ENCODE data around the gene DRC3.
"Not testable (repeated sequence)": the region's sequence is repeated elsewhere in the genome, so short reads cannot be mapped to it uniquely, and the experiment has no call there.

DRC3 gene

DNA sequence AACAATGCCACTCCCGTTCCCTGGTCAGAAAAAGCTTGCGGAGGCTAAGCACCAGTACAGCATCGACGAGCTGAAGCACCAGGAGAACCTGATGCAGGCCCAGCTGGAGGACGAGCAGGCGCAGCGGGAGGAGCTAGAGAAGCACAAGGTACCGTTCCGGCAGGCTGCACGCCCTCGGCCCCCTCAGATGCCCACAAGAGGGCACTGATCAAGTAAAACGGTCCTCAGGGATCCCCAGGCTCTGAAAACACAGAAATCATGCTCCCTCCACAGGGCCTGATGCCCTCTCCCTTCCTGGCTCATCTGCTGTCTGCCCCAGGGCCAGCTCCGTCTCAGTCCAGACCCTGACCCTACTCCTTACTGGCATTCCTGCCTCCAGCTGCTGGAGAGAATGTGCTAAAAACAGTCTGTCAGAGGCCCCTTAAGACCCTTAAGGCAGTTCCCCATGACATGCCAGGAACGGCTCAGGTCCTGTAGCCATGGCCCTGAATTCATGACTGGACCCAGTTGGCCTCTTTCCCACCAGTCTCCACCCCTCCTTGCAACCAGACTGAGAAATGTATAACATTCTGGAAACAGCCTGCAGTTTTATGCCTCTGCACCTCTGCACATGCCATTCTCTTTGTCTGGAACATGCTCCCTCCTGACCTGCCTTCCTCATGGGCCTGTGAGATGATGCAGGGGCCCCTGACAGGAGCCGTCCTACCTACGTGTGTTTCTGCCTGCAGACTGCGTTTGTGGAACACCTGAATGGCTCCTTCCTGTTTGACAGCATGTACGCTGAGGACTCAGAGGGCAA is 21.8 kb downstream of the DRC3 start:
- DNase-seq (ENCODE audit: low read depth): no peak

DNA sequence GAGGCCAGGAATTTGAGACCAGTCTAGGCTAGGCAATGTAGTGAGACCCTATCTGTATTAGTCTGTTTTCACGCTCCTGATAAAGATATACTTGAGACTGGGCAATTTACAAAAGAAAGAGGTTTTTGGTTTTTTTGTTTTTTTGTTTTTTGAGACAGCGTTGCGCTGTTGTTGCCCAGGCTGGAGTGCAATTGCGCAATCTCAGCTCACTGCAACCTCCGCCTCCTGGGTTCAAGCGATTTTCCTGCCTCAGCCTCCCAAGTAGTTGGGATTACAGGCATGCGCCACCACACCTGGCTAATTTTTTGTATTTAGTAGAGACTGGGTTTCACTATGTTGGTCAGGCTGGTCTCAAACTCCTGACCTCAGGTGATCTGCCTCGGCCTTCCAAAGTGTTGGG is 23.2 kb downstream of the DRC3 start:
- DNase-seq (ENCODE audit: low read depth): not testable (repeated sequence)

DNA sequence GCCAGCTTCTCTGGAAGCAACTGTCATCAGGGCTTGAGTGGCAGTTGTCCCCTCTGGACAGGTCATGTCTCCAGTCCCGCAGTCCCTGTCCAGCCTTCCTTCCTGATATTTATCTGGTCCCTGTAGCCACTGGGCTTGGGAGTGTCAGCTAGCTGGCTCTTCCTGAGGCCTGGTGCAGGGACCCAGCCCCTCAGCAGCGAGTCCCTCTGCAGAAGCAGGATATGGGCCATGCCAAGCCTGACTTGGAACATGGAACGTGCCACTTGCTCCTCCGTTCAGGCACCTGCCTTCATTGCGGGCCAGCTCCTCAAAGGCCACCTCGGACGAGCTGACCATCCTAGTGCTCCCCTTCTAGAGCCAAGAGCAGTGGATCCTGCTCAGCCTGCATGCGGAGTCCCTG is 26.3 kb downstream of the DRC3 start:
- DNase-seq (ENCODE audit: low read depth): no peak

DNA sequence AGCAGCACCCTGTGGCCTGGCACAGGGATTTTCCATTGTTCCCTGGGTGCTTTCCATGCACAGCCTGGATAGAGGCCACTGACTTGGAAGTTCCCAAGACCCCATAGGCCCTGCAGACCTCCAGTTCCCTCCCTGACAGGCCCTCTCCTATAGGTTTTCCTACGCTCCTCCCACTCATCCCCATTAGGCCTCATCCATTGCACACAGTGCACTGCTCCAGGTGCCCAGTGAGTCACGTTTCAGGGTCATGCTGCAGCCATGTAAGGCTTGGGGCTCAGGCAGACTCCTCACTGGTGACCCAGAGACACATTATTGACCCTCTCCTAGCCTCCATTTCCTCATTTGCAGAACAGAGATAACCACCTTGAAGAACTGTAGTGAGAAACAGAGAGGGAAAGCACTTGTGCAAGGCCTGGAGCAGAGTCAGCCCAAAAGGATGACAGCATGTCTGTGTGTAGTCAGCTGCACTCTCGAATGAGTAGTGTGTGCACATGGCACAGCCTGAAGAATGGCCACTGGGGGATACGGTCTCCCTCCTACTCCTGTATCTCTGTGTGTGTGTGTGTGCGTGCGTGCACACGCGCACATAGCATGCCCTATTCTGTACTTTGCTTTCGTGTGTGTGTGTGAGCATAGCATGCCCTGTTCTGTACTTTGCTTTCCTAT is 26.8 kb downstream of the DRC3 start:
- DNase-seq (ENCODE audit: low read depth): no peak

DNA sequence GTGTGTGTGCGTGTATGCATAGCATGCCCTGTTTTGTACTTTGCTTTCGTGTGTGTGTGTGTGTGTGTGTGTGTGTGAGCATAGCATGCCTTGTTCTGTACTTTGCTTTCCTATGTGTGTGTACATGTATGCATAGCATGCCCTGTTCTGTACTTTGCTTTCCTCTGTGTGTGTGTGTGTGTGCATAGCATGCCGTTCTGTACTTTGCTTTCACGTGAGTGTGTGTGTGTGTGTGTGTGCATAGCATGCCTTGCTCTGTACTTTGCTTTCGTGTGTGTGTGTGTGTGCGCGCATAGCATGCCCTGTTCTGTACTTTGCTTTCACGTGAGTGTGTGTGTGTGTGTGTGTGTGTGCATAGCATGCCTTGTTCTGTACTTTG is 27.4 kb downstream of the DRC3 start:
- no peak for DNase-seq (ENCODE audit: low read depth)

DNA sequence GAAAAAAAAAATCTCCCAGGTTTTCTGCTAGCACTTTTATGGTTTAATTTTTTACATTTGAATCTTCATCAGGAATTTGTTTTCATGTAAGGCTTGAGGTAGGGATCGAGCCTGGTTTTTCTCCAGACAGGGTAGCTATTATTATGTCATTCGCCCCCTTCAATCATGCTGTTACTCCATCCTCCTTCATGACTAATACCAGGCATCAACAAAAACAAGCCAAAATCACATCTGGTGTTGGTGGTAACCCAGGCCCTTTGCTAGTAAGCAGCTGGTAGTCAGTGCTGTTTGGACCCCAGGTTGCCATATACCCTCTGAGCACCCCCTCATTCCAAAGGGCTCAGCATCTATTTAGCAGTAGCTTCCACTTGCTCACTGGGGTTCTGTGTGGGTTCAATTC is 29.5 kb downstream of the DRC3 start:
- DNase-seq (ENCODE audit: low read depth): no peak

DNA sequence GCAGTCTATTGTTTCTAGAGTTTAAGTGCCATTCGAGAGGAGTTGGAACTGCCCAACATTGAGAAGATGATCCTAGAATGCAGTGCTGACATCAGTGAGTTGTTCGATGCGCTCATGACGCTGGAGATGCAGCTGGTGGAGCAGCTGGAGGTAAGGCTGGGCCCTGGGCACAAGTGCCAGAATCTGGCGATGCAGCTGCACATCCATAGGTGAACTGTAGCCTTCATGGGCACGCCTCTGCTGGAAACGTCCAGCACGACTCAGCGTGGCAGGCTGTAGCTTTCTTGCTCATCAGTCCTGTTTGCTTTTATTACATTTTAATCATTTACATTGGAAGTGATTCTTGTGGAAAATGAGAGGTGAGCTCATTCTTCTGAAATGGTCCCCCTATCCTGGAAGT is 31.7 kb downstream of the DRC3 start:
- no peak for DNase-seq (ENCODE audit: low read depth)

DNA sequence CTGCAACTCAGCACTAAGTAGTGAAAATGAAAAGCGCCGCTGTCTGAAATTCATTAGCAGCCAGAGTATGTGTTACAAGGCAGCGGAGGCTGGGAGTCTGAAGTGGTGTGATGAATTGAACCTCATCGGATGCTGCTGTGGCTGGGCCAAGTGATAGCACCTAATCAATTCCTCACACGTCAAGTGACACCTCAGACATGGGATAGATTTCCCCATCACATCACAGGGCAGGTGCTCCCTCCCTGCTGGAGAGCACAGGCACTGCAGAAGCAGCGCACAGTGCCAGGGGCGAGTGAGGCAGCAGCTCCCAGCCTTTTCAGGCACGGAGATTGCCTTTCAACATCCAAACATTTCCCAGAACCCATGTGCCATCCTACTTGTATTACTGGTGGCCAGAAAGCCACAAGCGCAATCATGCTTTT is 32.2 kb downstream of the DRC3 start:
- DNase-seq (ENCODE audit: low read depth): no peak

DNA sequence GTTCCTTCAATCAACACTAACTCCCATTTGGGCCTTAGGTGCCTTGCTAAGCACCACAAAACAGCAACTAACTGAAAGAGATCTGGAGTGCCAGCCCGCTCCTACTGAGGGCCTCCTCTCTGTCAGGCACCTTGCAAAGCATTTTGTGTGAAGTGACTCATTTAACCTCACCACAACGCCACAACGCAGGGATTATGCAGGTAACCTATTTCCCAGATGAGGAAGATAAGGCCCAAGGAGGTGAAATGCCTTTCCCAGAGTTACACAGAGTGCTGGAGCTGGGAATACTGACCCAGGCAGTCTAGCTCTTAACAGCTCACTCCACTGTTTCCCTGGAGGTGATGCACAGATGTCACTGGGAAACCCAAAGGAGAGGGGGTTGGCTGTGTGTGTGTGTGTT is 32.8 kb downstream of the DRC3 start:
- DNase-seq (ENCODE audit: low read depth): no peak

DNA sequence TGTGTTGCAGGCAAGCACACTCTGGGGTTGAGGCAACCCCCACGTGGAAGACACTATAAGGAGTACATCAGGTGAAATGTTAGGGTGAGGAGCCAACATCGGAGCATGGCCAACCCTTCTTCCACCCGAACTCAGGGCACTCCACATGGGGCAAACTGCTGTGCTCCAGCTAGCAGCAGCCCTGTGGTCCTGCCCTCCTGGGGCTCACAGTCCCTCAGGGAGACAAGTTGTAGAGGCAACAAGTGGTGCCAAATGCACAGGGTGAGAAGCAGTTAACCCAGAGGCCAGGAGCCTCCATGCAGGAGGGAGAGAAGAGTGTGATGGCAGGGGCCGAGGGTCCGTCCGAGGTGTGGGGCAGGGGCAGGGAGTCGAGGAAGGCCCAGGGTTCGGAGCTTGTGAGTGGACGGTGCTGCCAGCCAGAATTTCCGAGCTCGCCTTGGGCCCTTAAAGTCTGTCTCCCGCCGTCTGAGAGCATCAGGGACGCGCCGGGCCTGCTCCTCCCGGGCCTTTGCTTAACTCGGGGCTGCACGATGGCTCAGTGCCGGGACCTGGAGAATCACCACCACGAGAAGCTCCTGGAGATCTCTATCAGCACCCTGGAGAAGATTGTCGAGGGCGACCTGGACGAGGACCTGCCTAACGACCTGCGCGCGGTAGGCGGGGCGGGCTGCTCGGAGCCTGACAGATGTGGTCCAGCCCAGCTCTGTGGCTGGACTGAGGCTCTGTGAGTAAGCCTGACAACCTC is 34.0 kb downstream of the DRC3 start:
- DNase-seq (ENCODE audit: low read depth): no peak

DNA sequence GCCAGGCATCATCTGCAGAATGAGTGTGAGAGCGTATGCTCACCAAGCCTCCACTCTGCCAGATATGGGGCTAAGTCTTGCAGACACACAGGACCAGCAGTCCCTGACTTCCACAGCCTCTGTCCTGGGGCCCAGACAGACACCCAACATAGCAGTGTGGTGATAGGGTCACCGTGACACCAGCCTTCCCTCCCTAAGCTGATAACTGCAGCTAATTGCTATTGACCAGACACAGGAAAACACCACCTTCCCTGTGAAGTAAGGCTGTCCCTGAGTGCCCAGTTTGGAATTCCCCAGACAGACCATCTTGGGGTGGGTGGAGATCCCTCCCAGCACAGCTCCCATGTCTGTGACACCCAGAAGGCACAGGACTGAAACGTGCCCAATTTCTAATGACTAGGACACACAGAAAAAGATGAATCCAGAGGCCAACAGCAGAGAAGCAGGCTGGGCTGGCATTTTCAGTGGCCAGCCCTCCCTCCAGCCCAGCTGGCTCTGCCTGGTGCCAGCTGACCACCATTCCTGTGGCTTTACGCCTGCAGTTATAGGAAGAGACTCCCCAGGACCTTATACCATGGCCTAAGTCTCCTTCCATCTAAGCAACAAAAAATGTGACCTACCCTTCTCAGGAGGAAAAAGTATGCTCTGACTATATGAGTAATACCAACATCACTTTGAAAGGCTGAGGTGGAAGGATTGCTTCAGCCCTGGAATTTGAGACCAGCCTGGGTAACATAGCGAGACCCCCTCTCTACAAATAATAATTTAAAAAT is 36.0 kb downstream of the DRC3 start:
- no peak for DNase-seq (ENCODE audit: low read depth)

DNA sequence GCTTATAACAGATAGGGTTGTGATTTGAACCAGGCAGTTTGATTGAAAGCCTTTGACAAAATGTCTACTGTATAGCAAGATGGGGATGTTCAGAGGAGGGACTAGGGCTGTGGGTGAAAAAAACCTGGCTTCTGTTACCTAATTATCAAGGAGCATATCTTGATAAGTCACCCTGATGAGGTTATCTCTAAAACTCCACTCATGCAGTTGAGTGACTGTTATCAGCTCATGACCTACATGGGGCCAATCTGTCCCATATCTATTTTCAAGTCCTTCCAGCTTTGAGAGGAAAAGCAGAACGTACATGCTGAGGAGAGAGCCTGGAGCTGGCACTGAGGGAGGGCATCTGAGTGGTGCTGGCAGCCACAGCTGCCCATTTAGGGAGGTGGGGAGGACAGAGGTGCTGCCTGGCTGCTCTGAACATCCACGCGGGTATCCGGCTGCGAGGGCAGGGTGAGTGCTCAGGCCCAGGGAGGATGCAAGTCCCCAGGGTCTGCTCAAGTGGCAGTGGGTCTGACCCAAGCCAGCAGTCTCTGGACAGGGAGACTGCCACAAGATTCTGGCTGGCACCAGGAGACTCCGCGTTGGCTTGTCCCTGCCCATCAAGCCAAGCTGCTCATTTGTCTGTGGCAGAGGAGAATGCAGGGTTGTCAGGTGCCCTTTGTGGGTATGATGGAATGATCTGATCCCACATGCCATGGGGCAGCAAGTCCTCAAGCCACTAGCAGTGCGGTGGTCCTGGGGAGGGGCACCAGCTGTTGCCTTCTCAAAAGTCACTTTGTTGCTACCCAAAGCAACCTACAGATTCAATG is 37.2 kb downstream of the DRC3 start:
- no peak for DNase-seq (ENCODE audit: low read depth)

DNA sequence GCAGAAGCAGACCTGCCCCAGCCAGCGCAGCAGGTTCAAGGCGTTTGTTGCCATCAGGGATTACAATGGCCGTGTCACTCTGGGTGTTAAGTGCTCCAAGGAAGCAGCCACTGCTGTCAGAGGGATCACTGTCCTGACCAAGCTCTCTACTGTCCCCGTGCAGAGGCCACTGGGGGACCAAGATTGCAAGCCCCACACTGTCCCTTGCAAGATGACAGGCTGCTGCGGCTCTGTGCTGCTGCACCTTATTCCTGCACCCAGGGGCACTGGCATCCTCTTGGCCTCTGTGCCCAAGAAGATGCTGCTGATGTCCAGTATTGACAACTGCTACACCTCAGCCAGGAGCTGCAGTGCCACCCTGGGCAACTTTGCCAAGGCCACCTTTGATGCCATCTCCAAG is 38.6 kb downstream of the DRC3 start:
- DNase-seq (ENCODE audit: low read depth): no peak

DNA sequence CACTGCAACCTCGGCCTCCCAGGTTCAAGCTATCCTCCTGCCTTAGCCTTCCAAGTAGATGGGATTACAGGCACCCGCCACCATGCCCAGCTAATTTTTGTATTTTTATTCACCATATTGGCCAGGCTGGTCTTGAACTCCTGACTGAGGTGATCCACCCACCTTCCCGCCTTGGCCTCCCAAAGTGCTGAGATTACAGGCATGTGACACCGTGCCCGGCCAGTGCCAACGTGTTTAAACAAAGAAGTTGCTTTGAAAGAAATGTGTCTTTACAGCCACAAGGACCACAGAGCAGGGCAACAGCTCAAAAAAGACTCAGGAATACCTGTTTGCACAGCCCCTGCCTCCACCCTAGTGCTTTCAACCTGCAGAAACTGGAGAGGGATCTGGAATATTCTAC is 41.3 kb downstream of the DRC3 start:
- DNase-seq (ENCODE audit: low read depth): no peak

DNA sequence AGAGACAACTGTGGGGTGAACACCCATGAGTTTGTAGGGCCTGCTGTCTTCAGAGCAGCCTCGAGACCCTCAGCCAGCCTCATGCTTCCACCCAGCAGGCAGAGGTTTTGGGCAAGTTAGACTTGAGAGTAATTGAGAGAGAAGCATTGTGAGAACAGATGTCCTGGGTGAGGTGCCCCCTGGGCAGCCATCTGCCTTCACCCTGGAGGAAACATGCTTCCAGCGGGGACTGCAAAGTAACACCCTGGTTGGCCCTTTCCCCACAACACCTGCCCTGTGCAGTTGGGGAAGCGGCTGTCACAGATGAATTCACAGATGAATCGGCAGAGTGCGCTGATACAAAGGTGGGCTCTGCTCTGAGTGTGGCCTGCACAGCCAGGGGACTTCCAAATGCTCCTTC is 42.9 kb downstream of the DRC3 start:
- DNase-seq (ENCODE audit: low read depth): no peak

DNA sequence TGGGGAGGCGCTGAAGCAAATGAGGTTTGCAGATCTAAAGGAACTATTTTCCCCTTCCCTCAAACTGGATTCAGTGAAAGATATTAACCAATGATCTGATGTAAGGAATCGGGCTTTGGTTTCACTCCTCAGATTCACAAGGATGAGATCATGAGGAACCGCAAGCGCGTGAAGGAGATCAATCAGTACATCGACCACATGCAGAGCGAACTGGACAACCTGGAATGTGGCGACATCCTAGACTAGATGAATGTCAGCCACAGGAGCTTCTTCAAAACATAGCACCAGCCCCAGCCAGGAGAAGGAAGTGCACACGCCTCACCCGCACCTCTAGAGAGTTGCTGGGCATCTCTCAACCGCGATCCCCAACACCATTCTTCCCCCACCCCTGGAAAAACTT is 43.8 kb downstream of the DRC3 start:
- no peak for DNase-seq (ENCODE audit: low read depth)

DNA sequence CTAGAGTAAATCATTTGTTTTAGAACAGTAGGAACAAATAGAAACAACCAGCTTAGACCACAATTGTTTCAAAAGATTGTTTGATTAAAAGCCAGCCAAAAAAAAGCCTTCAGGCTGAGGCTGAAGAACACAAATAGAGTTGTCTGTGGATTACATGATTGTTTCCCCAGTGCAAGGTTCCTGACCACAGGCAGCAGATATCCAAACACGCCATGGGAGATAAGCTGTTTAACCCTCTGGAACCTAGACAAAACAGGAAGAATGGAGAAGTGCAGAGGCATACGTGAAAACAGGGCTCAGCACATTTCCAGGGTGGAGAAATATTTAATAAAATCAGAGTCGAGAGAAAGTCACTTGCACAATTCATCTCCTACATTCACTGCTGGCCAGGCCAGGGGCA is 45.3 kb downstream of the DRC3 start:
- no peak for DNase-seq (ENCODE audit: low read depth)

DNA sequence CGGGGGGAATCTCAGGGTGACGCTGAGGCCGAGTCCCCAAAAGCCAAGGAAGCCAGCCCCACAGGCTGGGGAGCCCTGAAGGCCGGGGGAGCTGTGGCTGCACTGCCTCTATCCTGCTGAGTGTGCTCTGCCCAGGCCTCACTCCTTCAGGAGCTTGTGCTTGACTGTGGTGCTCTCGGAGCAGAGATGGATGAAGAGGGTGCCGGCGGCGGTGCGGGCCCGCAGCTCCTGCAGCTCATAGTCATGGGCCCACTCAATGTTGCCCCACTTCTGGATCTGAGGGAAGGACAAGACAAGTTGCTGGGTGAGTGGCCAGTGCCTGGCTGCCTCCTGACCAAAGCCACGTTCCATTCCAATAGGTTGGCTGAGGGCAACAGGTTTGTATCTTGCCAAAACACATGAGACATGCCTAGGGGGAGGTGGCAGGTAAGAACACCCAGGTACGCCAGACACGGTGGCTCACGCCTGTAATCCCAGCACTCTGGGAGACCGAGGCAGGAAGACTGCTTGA is 45.8 kb downstream of the DRC3 start:
- no peak for DNase-seq (ENCODE audit: low read depth)

DNA sequence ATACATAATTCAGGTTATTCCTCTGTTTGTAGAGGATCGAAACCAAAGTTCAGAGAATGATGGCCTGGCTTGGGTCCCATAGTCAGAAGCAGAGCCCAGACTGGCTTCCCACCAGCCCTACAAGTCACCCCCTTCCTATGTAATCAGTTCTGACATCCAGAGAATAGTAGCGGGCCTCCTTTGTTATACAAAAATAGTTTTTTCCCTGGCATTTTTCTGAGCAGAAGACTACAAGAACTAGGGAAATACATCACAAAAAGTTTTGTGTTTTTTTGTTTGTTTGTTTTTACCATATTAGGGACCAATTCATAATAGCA is 47.1 kb downstream of the DRC3 start:
- DNase-seq (ENCODE audit: low read depth): no peak

DNA sequence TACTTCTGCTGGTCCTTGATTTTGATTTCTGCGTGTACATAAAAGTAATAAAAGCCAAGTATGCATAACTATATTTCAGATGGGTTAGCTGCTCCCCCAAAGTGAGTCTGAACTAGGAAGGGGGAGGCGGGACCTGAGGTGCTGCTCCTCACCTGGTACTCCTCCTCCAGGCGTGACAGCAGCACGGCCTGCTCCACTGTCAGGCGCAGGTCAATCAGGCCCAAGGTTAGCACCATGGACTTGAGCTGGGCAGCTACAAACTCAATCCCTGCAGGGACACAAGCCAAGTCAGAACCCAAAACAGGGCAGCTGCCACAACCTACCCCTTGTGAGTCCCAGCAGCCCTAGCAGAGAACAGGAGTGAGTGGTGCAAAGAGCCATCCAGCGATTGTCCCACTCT is 48.3 kb downstream of the DRC3 start:
- no peak for DNase-seq (ENCODE audit: low read depth)

DNA sequence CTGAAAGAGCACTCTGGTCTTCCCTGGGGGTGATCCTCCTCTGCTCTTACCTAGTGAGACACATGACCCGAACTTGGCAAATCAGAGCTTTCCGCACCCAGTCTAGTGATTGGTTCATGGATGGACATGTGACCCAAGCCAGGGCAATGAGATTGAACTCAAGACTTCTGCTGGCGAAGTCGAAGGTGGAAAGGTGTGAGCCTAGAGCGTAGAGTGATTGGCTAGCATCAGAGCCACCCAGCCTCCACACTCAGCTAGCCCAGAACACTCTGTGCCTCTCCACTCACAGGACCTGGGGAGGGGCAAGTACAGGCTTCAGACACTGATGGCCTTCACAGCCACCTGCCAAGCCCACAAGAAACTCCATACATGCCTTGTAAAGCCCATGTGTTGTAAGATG is 48.7 kb downstream of the DRC3 start:
- no peak for DNase-seq (ENCODE audit: low read depth)
